ENCODE results near the gene WWP2.
"Not testable (repeated sequence)": the region's sequence is repeated elsewhere in the genome, so short reads cannot be mapped to it uniquely, and the experiment has no call there.

WWP2 gene

GRCh38 chr16:69943241-69944036, 181.3 kb downstream of the WWP2 start:
- not testable (repeated sequence) for DNase-seq (ENCODE audit: low read depth)

GRCh38 chr16:69950411-69950810, 188.3 kb downstream of the WWP2 start:
- not testable (repeated sequence) for DNase-seq (ENCODE audit: low read depth)

DNA sequence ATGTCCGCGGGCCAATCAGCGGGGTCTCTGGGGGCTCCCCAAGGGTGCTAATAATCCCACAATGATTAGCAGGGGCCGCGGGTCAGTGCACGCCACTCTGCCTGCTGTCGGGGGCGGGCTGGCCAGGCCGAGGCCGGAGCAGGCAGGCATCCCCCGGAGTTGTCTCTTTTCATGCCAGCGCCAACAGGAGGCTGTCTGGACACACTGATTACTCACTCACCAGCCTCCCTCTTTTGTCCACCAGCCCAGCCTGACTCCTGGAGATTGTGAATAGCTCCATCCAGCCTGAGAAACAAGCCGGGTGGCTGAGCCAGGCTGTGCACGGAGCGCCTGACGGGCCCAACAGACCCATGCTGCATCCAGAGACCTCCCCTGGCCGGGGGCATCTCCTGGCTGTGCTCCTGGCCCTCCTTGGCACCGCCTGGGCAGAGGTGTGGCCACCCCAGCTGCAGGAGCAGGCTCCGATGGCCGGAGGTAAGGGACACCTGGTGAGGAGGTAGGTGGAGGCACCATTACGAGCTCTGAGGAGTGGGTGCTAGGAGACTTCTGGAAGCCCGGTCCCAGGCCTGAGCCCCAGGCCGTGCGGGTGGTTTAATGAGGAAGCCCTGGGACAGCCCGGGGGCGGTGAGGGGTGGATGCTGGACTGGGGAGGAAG, 189.0 kb downstream of the WWP2 start, which contains the start of gene CLEC18A:
Gene CLEC18A (plus strand): TSS at position 318 of the 655 bp plus-strand sequence. CDS start 33 bp downstream, at position 351.
- not testable (repeated sequence) for DNase-seq (ENCODE audit: low read depth)

- DNase-seq (ENCODE audit: low read depth), result not testable (repeated sequence)
Measured at GRCh38 chr16:69951672-69952031, 189.5 kb downstream of the WWP2 start.

DNA sequence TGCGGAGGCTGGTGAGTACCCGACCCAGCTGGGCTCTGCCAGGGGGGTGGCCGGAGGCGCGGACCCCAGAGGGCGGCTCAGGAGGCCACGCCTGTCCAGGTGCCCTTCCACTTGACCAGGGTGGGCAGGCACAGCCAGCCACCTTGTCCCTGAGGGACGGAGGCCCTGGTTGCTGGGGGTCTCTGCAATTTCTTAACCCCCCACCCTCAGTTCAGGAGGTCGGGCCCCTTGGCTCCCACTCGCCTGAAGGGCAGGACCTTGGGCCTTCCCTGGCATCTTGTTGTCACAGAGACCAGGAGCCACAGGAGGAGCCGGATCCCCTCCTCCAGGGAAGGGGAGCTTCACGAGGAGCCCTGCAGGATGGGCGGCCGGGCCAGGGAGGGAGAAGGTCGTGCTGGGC, 190.0 kb downstream of the WWP2 start:
- not testable (repeated sequence) for DNase-seq (ENCODE audit: low read depth)

GRCh38 chr16:69952572-69953355, 190.6 kb downstream of the WWP2 start:
- not testable (repeated sequence) for DNase-seq (ENCODE audit: low read depth)

- DNase-seq (ENCODE audit: low read depth), result not testable (repeated sequence)
Measured at GRCh38 chr16:69954241-69954640, 192.1 kb downstream of the WWP2 start.

- not testable (repeated sequence) for DNase-seq (ENCODE audit: low read depth)
Measured at GRCh38 chr16:69963312-69963711, 201.2 kb downstream of the WWP2 start.

DNA sequence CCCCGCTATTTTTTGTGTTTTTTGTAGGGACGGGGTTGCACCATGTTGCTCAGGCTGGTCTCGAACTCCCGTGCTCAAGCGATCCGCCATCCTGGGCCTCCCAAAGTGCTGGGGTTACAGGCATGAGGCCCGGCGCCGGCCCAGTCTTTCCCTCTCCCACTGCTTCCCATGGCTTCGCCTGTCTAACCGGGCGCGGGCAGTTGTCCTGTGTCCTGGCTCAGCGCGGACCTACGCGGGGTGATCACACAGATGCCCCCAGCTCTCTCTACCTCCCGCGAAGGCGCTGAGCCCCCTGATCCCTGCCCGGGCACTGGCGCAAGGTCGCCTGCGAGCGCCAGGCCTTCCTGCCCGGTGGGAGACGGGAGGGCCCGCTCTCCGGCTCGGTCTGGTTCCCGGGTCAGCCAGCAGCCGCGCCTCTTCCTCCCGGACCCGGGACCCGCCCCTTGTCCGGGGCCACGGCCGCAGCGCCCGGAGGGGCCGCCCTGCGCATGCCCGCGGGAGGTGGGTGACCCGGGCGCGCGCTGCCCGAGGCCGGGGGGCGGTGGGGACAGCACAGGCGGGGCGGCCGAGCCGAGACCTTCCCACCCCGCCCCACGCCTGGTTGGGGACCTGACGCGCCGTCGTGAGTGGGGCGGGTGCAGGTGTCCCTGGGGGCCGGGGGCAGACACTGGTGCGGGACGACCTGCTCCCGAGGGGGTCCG, 203.0 kb downstream of the WWP2 start:
- not testable (repeated sequence) for DNase-seq (ENCODE audit: low read depth)

GRCh38 chr16:69965661-69966054, 203.5 kb downstream of the WWP2 start:
- DNase-seq (ENCODE audit: low read depth), result not testable (repeated sequence)

DNA sequence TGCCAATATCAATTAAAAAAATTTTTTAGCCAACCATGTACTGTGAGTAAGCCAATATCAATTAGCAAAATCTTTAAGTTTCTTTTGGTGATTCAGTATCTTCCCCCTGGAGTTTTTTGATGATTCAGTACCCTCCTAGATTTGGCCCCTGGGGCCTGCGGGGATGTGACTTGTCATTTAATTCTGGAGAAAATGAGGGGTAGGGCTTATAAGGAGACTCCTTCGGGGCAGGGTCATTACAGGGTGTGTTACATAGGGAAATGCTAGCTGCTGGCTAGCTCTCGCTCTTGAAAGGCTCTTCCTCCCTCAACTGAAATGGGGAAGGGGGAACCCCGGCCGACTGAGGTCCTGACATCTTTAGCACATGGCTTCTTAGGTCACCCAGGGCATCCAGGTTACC, 205.6 kb downstream of the WWP2 start:
- not testable (repeated sequence) for DNase-seq (ENCODE audit: low read depth)

DNA sequence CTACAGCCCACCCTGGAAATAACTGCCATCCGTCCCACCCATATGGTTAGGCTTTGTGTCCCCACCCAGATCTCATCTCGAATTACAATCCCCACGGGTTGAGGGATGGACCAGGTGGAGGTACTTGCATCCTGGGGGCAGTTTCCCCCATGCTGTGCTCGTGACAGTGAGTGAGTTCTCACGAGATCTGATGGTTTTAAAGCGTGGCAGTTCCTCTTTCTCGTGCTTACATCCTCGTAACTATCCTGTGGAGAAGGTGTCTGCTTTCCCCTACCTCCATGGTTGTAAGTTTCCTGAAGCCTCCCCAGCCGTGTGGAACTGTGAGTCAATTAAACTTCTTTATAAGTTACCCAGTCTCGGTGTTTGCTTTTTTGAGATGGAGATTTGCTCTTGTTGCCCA, 206.0 kb downstream of the WWP2 start:
- not testable (repeated sequence) for DNase-seq (ENCODE audit: low read depth)

- not testable (repeated sequence) for DNase-seq (ENCODE audit: low read depth)
Measured at GRCh38 chr16:69969657-69970056, 207.5 kb downstream of the WWP2 start.

GRCh38 chr16:69972120-69972519, 210.0 kb downstream of the WWP2 start:
- DNase-seq (ENCODE audit: low read depth), result not testable (repeated sequence)

- DNase-seq (ENCODE audit: low read depth), result not testable (repeated sequence)
Measured at GRCh38 chr16:69972935-69973334, 210.8 kb downstream of the WWP2 start.

DNA sequence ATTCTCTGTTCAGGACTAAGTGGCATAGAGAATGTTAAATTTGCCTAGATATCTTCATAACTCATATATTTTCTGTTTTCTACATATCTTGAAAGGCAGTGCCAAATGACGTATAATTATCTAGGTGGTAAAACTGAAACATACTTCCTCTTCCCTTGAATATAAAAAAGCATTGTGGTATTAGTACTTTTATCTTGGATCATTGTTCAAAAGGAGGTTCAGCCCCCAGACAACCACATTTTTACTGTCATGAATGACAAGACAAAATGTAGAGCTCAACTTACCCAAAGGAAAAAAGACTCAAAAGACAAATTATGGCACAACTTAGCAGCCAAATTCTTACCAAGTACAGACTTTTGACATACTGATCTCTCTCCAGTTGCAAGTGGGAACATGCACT, 223.1 kb downstream of the WWP2 start:
- not testable (repeated sequence) for DNase-seq (ENCODE audit: low read depth)

All from GM04504 (cell line).